Mucosa of rectum (tissue), 2 donors: Measurements from ENCODE around the gene TRIM69.

Experiments used
- H3K27ac ChIP-seq, 2 donors: one replicate each; pipeline ENCODE4 v1.7.0; 2013; ENCODE audit warnings: inconsistent platforms in 2 of 2, low read depth in 2 of 2, low read length in 2 of 2
- H3K27me3 ChIP-seq, 2 donors: one replicate each; pipeline ENCODE4 v1.7.0; 2013; ENCODE audit warnings: low read length in 2 of 2; ENCODE audit not compliant: control insufficient read depth in 2 of 2, insufficient read depth in 2 of 2
- H3K36me3 ChIP-seq, 2 donors: one replicate each; pipeline ENCODE4 v1.7.0; 2013; ENCODE audit warnings: low read length in 2 of 2; ENCODE audit not compliant: control insufficient read depth in 2 of 2, insufficient read depth in 2 of 2
- H3K4me1 ChIP-seq, 2 donors: one replicate each; pipeline ENCODE4 v1.7.0; 2013; ENCODE audit warnings: low read length in 2 of 2, mild to moderate bottlenecking in 1 of 2; ENCODE audit not compliant: control insufficient read depth in 2 of 2, insufficient read depth in 2 of 2
- H3K4me3 ChIP-seq, 2 donors: one replicate each; pipeline ENCODE4 v1.7.0; 2013; ENCODE audit warnings: low read length in 2 of 2
- H3K9ac ChIP-seq, 2 donors: one replicate each; pipeline ENCODE4 v1.7.0; 2013; ENCODE audit warnings: low read length in 2 of 2, low read depth in 1 of 2, mild to moderate bottlenecking in 1 of 2
- H3K9me3 ChIP-seq, 2 donors: one replicate each; pipeline ENCODE4 v1.7.0; 2013; ENCODE audit warnings: low read length in 2 of 2; ENCODE audit not compliant: control insufficient read depth in 2 of 2
- donor health status: healthy.
- donor health status: Normal muscosa, but diverticular disease.

The TRIM69 gene

DNA sequence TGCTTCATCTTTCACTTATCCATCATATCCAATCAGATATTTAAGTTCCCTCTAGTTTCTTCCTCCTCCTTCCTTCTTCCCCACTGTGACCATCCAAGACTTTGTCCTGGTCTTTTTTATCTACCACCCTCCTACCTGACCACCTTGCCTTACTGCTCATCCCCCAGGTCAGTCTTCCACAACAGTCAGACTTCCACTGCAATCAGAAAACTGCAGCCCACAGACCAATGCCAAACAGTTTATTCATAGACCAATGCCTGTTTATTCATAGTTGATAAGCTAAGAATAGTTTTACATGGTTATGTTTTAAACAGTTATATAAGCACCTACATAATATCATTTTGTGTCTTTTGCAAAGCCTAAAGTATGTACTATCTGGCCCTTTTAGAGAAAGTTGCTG lies 65.5 kb downstream of the TRIM69 start:
- no peak overlapping the region for H3K9ac ChIP-seq
- no peak overlapping the region for H3K27ac ChIP-seq
- no peaks in the 10 kb centered on the region for H3K9me3 ChIP-seq
- no peaks in the 10 kb centered on the region for H3K36me3 ChIP-seq
- H3K4me3 ChIP-seq = no peak overlapping the region
- no peaks in the 10 kb centered on the region for H3K4me1 ChIP-seq
- no peaks in the 10 kb centered on the region for H3K27me3 ChIP-seq

DNA sequence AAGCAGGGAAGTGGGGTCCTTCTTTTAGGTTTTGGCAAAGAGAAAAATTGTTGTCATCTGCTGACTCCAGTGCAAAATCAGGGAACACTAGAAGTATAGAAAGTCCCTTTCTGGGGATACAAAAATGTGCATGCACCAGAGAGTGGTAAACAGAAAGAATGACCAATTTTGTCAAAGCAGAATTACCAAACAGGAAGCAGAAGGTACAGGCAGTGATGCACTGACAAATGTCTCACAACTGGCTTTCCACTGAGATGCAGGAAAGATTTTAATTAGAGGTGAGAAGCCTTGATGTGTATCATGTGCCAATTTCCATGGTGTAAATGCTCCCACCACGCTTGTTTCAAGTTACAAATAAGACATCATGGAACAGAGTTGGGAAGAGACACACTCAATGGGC lies 66.0 kb downstream of the TRIM69 start:
- Histone ChIP-seq H3K9ac (no peak overlapping the region), H3K9me3 (no peaks in the 10 kb centered on the region), H3K4me1 (no peaks in the 10 kb centered on the region), H3K4me3 (no peak overlapping the region), H3K27me3 (no peaks in the 10 kb centered on the region), H3K27ac (no peak overlapping the region), H3K36me3 (no peaks in the 10 kb centered on the region)

DNA sequence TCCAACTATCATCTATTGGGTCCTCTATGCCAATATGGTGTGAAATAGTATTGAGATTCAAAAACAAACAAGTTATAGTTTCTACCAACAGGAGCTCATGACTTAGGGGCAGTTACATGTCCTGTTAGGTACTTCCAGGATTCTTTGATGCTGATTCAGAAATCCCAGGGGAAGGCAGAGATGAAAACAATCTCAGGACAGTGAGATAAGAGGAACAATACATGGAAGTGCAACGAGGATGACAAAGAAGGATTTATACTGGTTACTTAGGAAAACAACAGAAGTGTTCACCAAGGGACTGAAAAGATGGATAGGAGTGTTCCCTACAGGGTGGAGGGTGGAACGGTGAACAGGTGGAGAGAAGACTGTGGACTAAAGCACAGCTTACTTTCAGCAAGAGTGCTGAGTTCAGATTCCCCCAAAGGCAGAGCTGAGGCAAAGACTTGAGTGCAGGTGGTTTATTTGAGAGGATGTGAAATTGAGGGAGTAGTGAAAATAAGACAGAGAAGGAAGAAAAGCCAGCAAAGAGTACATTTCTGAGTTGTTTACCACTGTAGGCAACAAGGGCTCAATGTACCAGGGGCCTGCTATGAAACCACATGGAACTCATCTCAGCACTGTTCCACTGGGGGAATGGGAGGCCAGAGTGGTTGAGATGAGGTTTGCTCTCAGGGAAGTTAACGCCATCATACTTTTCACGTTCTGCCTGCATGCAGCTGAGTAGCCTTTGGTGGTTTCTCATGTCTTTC lies 68.1 kb downstream of the TRIM69 start:
- Histone ChIP-seq H3K36me3 (no peaks in the 10 kb centered on the region), H3K4me3 (no peak overlapping the region), H3K27me3 (no peaks in the 10 kb centered on the region)

DNA sequence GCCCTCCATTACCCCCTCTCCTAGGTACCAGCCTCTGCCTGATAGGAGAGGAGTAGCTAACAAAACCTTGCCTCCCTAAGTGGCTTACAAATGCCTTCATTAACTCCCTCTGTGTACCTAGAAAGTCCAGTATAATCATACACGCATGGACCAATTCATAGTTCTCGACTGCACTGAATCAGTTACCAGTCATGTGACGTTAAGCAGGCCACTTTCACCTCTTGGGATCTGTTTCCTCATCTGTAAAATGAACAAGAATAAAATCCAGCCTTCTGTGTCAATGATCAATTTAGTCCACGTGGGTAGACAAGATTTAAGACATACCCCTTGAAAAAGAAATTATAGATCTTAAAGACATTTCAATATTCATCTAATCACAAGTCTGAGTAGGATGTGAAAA lies 72.2 kb downstream of the TRIM69 start:
- no peaks in the 10 kb centered on the region for H3K27me3 ChIP-seq
- H3K4me1 ChIP-seq = peaks cover 17 to 24% of the 10 kb centered on the region in 2 donors
- H3K27ac ChIP-seq = no peak overlapping the region
- no peak overlapping the region for H3K9ac ChIP-seq
- no peak overlapping the region for H3K4me3 ChIP-seq
- H3K9me3 ChIP-seq = no peaks in the 10 kb centered on the region
- H3K36me3 ChIP-seq = no peaks in the 10 kb centered on the region

More for the DNA sequence above, 68.1 kb downstream of the TRIM69 start:
- no peaks in the 10 kb centered on the region for H3K4me1 ChIP-seq
- H3K27ac ChIP-seq = no peak overlapping the region
- no peak overlapping the region for H3K9ac ChIP-seq
- no peaks in the 10 kb centered on the region for H3K9me3 ChIP-seq

- H3K9ac ChIP-seq = no peak overlapping the region
- no peak overlapping the region for H3K4me3 ChIP-seq
- no peaks in the 10 kb centered on the region for H3K36me3 ChIP-seq
- no peak overlapping the region for H3K27ac ChIP-seq
- H3K27me3 ChIP-seq = no peaks in the 10 kb centered on the region
- peaks cover 19 to 30% of the 10 kb centered on the region in 2 donors for H3K4me1 ChIP-seq
- H3K9me3 ChIP-seq = no peaks in the 10 kb centered on the region
Observed at GRCh38 chr15:44810237-44810636, 73.9 kb downstream of the TRIM69 start.

DNA sequence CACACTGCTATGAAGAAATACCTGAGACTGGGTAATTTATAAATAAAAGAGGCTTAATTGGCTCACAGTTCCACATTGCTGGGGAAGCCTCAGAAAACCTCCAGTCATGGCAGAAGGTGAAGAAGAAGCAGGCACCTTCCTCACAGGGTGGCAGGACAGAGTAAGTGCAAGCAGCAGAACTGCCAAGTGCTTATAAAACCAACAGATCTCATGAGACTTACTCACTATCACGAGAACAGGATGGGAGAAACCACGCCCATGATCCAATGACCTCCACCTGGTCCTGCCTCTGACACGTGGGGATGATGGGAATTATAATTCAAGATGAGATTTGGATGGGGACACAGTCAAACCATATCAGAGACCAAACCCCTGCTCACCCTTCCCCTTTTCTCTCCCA lies 75.0 kb downstream of the TRIM69 start:
- Histone ChIP-seq H3K36me3 (no peaks in the 10 kb centered on the region), H3K9me3 (no peaks in the 10 kb centered on the region), H3K4me1 (peaks cover 19 to 30% of the 10 kb centered on the region in 2 donors), H3K9ac (no peak overlapping the region), H3K27me3 (no peaks in the 10 kb centered on the region), H3K27ac (peak overlapping the region; percentile 67 to 72), H3K4me3 (no peak overlapping the region)

DNA sequence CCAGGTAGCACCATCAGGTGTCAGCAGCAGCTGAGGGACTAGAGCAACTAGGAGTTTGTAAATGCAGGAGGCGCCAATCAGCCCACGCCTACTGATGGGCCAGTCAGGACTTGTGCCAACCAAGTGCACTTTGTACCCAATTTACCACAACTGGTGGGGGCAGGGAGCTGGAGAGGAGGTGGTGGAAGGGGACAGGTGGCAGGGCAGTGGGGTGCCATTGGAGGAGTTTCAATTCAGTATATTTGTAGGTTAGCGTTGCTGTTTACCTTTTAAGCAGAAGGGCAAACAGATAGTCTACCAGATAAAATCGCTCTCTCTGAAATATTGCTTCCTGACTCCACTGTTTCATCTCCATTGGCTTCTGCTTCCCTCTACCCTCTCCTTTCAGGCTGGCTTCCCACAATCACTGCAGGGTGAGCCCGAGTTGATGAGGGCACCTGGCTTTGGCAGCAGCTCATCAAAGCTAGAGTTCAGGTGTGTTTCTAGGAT lies 75.7 kb downstream of the TRIM69 start:
- Histone ChIP-seq H3K4me1 (peaks cover 19 to 30% of the 10 kb centered on the region in 2 donors), H3K9ac (peak overlapping the region; percentile 1 to 35), H3K27me3 (no peaks in the 10 kb centered on the region), H3K27ac (peak overlapping the region; percentile 72 to 80), H3K36me3 (no peaks in the 10 kb centered on the region), H3K4me3 (peak overlapping the region; percentile 36 to 44), H3K9me3 (no peaks in the 10 kb centered on the region)

- Histone ChIP-seq H3K4me3 (no peak overlapping the region), H3K4me1 (peaks cover 19 to 30% of the 10 kb centered on the region in 2 donors), H3K9me3 (no peaks in the 10 kb centered on the region), H3K27ac (peak overlapping the region; percentile 72 to 80), H3K27me3 (no peaks in the 10 kb centered on the region), H3K9ac (peak overlapping the region in 1 of 2 donors; percentile 12), H3K36me3 (no peaks in the 10 kb centered on the region)
Observed at GRCh38 chr15:44813231-44813630, 76.9 kb downstream of the TRIM69 start.
